ENCODE results near the gene DNAJB8.

The DNAJB8 gene

DNA sequence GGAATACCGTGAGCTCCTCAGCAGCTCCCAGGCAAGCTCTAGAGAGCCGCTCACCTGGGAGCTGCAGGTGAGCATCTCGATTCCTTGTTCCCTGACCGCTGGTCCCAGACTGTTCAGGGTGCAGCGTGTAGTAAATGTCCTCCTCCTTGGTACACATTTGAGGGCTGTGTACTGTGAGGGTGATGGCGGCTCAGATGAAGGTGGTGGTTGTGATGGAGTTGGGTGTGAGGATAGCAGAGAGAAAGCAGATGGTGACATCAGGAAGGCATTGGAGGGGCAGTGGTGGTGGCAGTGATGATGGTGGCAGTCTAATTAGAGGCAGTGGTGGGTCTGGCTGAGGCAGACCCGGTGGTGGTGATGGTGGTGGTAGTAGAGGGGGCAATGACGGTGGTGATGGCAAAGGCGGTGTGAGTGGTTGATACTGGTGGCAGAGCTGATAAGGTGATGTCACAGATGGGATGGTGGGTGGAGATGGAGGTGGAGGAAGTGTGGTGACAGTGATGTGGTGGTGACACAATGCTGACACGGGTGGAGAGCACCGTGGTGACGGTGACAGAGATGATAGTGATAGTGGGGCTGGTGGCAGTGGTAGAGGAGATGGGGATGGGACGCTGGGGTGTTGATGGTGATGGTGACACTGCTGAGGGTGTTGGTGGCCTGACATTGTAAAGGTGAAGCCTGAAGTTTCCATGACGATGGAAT, at the start of gene DNAJB8:
Gene DNAJB8 (minus strand): TSS at position 51 of the 702 bp plus-strand sequence. CDS start 3,645 bp downstream, outside the sequence.
- DNase-seq: no peak

GRCh38 chr3:128515967-128516366, 49.3 kb upstream of the DNAJB8 start:
- no peak for DNase-seq

- DNase-seq: no peak
Measured at GRCh38 chr3:128508852-128509251, 42.2 kb upstream of the DNAJB8 start.

- no peak for DNase-seq
Measured at GRCh38 chr3:128506754-128507153, 40.1 kb upstream of the DNAJB8 start.

GRCh38 chr3:128505771-128506170, 39.1 kb upstream of the DNAJB8 start:
- no peak for DNase-seq

DNA sequence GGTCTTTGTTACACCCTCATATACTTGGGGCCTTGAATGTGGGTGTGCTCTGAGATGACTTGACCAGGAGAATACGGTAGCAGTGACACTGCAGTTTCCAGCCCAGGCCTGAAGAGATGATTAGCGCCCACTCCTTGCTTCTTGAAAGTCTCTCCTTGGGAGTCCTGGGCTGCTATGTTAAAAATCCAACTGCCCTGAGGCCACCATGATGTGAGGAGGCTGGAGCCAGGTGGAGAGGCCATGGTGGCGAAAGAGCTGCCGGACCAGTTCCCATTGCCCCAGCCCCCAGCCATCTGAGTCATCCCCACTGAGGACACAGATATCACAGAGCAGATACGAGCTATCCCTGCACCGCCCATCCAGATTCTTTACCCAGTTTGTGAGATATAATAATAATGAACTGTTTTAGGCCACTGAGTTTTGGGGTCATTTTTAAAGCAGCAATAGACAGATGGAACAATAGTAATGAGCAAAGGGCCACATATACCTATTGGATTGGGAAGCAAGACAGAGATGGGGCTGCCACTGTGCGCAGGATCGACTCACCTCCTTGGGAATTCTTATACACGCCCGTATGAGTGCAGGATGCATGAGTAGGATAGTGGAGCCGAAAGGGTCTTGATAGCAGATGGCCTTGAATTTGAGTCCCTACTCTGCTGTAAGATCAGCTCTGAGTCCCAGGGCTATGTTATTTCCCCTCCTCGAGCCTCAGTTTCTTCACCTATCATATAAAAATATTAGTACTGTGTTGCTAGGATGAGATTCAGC, 38.5 kb upstream of the DNAJB8 start:
- DNase-seq: no peak

DNA sequence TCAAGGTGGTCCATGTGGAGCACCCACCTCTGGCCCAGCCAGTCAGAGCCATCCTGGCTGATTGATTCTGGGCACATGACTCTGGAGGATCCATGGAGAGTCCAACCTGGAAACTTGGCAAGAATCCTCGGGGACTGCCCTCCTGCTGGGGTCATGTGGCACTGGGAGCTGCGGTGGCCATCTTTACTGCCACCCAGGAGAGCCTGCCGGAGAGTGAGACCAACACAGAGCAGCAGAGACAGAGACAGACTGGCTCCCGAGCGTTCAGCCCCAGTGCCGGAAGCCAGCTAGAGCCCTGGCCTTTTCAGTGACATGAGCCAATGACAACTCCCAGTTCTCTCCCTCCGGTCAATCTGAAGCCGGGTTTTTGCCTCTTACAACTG, 37.8 kb upstream of the DNAJB8 start:
- no peak for DNase-seq

DNA sequence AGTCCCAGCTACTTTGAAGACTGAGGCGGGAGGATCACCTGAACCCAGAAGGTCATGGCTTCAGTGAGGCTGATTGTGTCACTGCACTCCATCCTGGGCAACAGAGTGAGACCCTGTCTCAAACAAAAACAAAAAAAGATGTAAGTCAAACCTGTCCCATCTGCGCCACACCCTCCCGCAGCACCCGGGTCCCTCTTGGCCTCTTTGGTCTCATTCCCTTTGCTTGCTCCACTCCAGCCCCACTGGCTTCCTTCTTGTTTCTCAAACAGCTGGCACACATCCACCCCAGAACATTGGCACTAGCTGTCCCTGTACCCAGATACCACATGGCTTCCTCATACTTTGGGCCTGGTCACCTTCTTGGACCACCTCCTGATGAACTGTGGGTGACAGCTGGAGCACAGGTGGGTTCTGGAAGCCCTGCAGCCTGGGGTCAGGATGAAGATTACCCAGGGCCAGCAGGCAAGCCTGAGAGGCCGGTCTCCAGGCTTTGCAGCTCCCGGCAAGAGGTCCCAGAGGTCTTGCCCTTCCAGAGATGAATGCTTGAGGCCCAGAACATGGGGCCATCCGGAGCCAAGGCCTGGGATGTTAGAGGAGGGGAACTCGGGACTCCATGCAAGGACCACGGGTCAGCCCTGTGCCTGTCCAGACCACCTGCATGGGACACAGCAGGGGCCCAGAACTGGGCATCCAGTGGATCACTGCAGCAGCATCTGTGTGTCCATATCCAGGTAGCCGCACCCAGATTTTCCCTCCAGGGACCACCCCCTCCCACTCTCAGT, 37.3 kb upstream of the DNAJB8 start:
- no peak for DNase-seq

DNA sequence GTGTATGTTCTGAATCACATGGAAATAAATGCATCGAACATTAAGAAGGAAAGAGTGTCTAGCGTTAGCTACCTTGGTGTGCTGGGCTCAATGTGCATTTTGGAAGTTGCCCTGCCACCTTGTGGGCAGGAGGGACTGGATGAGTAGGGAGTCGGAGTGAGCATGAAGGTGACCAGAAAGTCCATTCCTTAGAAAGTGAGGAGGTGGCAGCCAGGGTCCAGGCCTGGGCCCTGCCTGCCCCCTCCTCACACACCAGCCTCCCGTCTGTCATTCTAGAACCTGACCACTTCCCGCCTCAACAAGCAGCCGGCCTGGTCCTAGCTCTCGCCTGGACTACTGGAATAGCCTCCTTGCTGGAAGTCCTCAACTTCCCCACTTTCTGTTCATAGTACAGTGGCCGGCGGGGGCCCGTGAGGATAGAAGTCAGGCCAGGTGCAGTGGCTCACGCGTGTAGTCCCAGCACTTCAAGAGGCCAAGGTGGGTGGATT, 36.5 kb upstream of the DNAJB8 start:
- peak; percentile 50 for DNase-seq

GRCh38 chr3:128502712-128503111, 36.0 kb upstream of the DNAJB8 start:
- no peak for DNase-seq

DNA sequence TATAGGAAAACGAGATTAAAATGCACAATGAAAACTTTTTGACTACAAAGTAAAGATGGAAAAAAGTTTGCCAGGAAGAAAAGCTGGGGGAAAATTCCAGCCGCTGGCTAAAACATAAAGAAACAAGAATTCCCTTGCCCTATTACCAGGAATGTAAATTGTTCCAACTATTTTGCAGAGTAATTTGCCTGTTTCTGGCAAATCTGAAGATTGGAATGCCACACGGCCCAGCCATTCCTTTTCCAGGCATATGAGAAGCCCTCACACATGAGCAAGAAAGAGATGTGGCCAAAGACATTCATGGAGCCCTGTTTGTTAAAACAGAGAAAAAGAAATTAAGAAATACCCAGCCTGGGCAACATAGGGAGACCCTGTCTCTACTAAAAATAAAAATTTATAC, 34.7 kb upstream of the DNAJB8 start:
- DNase-seq: no peak

GRCh38 chr3:128500556-128500955, 33.9 kb upstream of the DNAJB8 start:
- DNase-seq: no peak

- no peak for DNase-seq
Measured at GRCh38 chr3:128499724-128500275, 33.1 kb upstream of the DNAJB8 start.

GRCh38 chr3:128498901-128499530, 32.3 kb upstream of the DNAJB8 start:
- no peak for DNase-seq

GRCh38 chr3:128498127-128498626, 31.5 kb upstream of the DNAJB8 start:
- DNase-seq: no peak

DNA sequence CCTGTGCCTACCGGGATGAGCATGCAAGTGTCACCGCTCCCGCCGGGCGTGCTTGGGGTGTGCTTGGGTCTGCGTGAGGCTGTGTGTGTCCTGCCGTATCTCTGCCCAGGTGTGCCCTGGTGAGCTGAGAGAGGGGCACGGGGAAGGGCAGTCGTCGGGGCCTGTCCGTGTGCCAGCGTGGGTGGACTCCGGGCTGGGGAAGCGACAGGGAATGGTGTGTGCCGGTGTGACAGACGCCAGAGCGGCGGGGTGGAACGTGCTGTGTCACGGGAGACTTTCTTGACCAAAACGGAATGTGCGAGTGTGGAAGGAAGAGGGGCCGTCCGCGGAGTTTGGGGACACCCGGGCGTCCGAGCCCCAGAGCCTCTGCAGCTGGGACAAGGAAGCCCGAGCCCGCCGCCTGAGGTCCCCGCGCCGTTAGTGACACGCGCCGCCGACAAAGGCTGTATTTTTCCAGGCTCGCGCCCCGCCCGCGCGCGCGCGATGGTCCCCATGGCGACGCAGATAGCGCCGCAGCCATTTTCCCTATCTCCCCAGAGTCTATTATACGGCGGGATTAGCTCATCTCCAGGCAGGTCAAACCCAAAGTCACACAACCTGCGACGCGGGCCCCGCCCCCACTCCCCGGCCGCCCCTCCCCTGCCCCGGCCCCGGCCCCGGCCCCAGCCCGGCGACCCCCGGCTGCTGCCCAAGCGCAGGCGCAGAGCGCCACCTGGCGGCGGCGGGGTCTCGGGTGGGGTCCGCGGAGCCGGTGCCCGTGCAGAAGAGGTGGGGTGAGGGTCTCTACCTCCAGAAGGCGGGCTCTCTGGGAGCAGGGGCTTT, 30.8 kb upstream of the DNAJB8 start:
- peak; percentile 91 for DNase-seq

- DNase-seq: peak; percentile 63
Measured at GRCh38 chr3:128496602-128497304, 30.1 kb upstream of the DNAJB8 start.

- DNase-seq: no peak
Measured at GRCh38 chr3:128496019-128496601, 29.4 kb upstream of the DNAJB8 start.

- DNase-seq: no peak
Measured at GRCh38 chr3:128495435-128495970, 28.8 kb upstream of the DNAJB8 start.

GRCh38 chr3:128494367-128494650, 27.6 kb upstream of the DNAJB8 start:
- DNase-seq: no peak

Measured in NCI-H82 (cell line).